ENCODE data around the gene TM6SF1. TPM values are rescaled to one million over a fixed set of nuclear protein-coding genes. Genes with fewer than 3 reads are reported as not detected.
"Not testable (repeated sequence)": the region's sequence is repeated elsewhere in the genome, so short reads cannot be mapped to it uniquely, and the experiment has no call there.

The TM6SF1 gene
- total and polyA plus RNA-seq, 4 donors, result 2.2 to 13.0 (median 9.6) TPM

DNA sequence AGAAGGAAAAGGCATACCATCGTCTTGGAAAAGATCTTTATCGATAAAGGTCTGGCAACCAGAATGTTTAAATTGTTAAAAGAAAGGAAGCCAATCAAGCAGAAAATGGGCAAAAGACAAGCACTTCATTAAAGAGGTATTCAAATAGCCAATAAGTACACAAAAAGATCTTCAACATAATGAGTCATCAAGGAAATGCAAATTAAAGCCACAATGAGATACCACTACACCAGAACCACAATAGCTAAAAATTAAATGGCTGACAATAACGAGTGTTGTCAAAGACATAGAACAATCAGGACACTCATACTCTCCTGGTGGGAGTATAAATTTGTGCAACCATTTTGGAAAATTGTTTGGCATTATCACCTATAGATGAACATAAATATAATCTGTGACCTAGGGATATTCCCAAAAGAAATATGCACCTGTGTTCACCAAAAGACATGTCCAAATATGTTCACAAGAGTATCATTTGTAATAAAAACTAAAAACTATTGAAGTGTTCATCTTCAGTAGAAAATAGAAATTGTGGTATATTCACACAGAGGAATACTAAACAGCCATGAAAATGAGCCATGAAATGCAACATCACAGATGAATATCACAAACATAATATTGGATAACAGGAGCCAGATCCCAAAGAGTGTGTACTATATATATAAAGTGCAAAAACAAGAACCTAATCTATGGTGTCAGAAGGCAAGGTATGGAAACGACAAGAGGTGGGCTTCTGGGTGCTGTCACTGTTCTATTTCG is 26.0 kb upstream of the TM6SF1 start:
- 85 to 90% methylated on average over 5 of the region's 5 CpGs for WGBS, 2 donors
- Histone ChIP-seq H3K27me3 (ENCODE audit: control insufficient read depth in 1 of 2, insufficient read depth in 2 of 2, low read length in 1 of 2) (no peaks in the 10 kb centered on the region), H3K9me3 (ENCODE audit: control insufficient read depth, low read length) (no peaks in the 10 kb centered on the region), H3K27ac (ENCODE audit: low read depth in 1 of 2, low read length in 2 of 2) (no peak overlapping the region), H3K4me1 (ENCODE audit: control insufficient read depth in 1 of 2, insufficient read depth in 2 of 2, low read length in 2 of 2) (no peaks in the 10 kb centered on the region), H3K4me3 (ENCODE audit: low read length in 2 of 2) (no peak overlapping the region), H3K36me3 (ENCODE audit: control insufficient read depth in 1 of 2, insufficient read depth in 2 of 2, low read length in 1 of 2) (no peaks in the 10 kb centered on the region)
- intact Hi-C loops (cut with DNase I), result no loop called here
- DNase-seq (no peak), ATAC-seq (ENCODE audit: low FRiP score) (no peak)

DNA sequence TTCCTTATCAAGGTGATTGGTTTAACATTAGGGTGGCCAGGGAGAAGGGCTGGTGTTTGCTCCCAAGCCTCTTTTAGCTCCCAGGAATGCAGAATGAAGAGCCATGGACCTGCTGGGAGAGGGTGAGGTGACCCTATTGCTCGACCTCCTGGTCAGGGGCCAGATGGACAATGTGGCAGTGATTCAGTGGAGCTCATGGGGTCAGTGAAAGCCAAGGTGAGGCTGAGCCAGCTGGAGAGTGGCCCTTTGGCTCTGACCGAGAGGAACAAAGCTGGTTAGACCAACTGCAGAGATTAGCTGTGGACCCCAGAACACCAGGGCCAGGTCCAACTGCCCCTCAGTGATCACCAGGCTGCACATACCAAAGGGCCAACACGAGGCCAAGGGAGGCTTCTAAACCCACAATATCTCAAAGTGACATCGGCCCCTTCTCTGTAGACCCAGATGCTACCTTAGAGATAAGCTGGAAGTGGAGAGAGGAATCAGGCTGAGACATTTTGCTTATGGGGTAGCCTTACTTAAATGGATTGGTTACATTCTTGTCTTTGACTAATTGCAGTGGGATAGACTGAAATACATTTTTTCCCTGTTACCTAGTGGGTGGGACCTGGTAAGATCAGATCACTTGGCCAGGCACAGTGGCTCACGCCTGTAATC is 24.6 kb upstream of the TM6SF1 start:
- intact Hi-C loops (cut with DNase I), result no loop called here
- 62 to 65% methylated on average over 5 of the region's 5 CpGs for WGBS, 2 donors
- ATAC-seq (ENCODE audit: low FRiP score), result no peak

DNA sequence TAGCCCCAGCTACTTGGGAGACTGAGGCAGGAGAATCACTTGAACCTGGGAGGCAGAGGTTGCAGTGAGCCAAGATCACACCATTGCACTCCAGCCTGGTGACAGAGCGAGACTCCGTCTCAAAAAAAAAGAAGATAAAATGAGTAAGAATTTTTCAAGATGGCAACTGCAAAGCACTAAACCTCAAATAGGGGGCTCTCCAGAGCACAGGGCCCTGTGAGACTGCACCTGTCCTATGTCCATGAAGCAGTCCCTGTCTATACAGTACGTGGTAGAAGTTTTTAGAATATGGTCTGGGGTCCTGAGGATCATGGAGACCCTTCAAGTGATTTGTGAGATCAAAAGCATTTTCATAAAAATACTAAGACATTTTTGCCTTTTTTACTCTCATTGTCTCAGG is 22.0 kb upstream of the TM6SF1 start:
- WGBS, 2 donors, result 79 to 87% methylated on average over 3 of the region's 3 CpGs
- H3K4me1 ChIP-seq (ENCODE audit: control insufficient read depth in 1 of 2, insufficient read depth in 2 of 2, low read length in 2 of 2); H3K27ac ChIP-seq (ENCODE audit: low read depth in 1 of 2, low read length in 2 of 2); H3K36me3 ChIP-seq (ENCODE audit: control insufficient read depth in 1 of 2, insufficient read depth in 2 of 2, low read length in 1 of 2); H3K9me3 ChIP-seq (ENCODE audit: control insufficient read depth, low read length); H3K4me3 ChIP-seq (ENCODE audit: low read length in 2 of 2); H3K27me3 ChIP-seq (ENCODE audit: control insufficient read depth in 1 of 2, insufficient read depth in 2 of 2, low read length in 1 of 2); intact Hi-C loops (cut with DNase I); DNase-seq; ATAC-seq (ENCODE audit: low FRiP score): not testable (repeated sequence)

More for the DNA sequence above, 24.6 kb upstream of the TM6SF1 start:
- no peak for DNase-seq
- H3K27me3 ChIP-seq (ENCODE audit: control insufficient read depth in 1 of 2, insufficient read depth in 2 of 2, low read length in 1 of 2), result no peaks in the 10 kb centered on the region
- no peaks in the 10 kb centered on the region for H3K4me1 ChIP-seq (ENCODE audit: control insufficient read depth in 1 of 2, insufficient read depth in 2 of 2, low read length in 2 of 2)
- H3K9me3 ChIP-seq (ENCODE audit: control insufficient read depth, low read length), result no peaks in the 10 kb centered on the region
- no peak overlapping the region for H3K4me3 ChIP-seq (ENCODE audit: low read length in 2 of 2)
- H3K36me3 ChIP-seq (ENCODE audit: control insufficient read depth in 1 of 2, insufficient read depth in 2 of 2, low read length in 1 of 2), result no peaks in the 10 kb centered on the region
- H3K27ac ChIP-seq (ENCODE audit: low read depth in 1 of 2, low read length in 2 of 2), result no peak overlapping the region

GRCh38 chr15:83085864-83086552 is 21.4 kb upstream of the TM6SF1 start:
- intact Hi-C loops (cut with DNase I), result not testable (repeated sequence)
- 94 to 95% methylated on average over 8 of the region's 8 CpGs for WGBS, 2 donors

GRCh38 chr15:83087576-83087975 is 19.9 kb upstream of the TM6SF1 start:
- no peak for ATAC-seq (ENCODE audit: low FRiP score)
- intact Hi-C loops (cut with DNase I), result no loop called here

More at GRCh38 chr15:83085864-83086552, 21.4 kb upstream of the TM6SF1 start:
- H3K36me3 ChIP-seq (ENCODE audit: control insufficient read depth in 1 of 2, insufficient read depth in 2 of 2, low read length in 1 of 2); H3K27me3 ChIP-seq (ENCODE audit: control insufficient read depth in 1 of 2, insufficient read depth in 2 of 2, low read length in 1 of 2); H3K27ac ChIP-seq (ENCODE audit: low read depth in 1 of 2, low read length in 2 of 2); DNase-seq; ATAC-seq (ENCODE audit: low FRiP score); H3K4me3 ChIP-seq (ENCODE audit: low read length in 2 of 2); H3K4me1 ChIP-seq (ENCODE audit: control insufficient read depth in 1 of 2, insufficient read depth in 2 of 2, low read length in 2 of 2); H3K9me3 ChIP-seq (ENCODE audit: control insufficient read depth, low read length): not testable (repeated sequence)

DNA sequence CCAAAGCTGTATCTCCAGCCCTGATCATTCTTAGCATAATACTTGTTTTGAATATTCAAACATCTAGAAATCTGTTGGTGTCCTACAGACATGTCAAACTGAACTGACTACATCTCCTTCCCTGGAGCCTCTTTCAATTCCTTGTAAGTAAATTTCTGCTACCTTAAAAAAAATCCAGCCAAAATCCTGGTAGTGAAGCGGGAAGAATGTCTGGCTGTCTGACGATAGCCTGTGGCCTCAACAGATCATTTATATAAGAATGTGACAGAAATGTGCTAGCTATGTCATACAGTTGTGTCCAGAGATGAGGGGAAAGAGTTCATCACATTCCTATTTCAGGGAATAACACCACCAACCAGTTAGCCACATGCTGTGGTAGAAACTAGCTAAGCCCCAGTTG is 18.6 kb upstream of the TM6SF1 start:
- intact Hi-C loops (cut with DNase I), result no loop called here

More at GRCh38 chr15:83087576-83087975, 19.9 kb upstream of the TM6SF1 start:
- Histone ChIP-seq H3K4me1 (ENCODE audit: control insufficient read depth in 1 of 2, insufficient read depth in 2 of 2, low read length in 2 of 2) (no peaks in the 10 kb centered on the region), H3K9me3 (ENCODE audit: control insufficient read depth, low read length) (no peaks in the 10 kb centered on the region), H3K36me3 (ENCODE audit: control insufficient read depth in 1 of 2, insufficient read depth in 2 of 2, low read length in 1 of 2) (no peaks in the 10 kb centered on the region), H3K27ac (ENCODE audit: low read depth in 1 of 2, low read length in 2 of 2) (no peak overlapping the region), H3K27me3 (ENCODE audit: control insufficient read depth in 1 of 2, insufficient read depth in 2 of 2, low read length in 1 of 2) (no peaks in the 10 kb centered on the region), H3K4me3 (ENCODE audit: low read length in 2 of 2) (no peak overlapping the region)
- 31 to 46% methylated on average over 2 of the region's 2 CpGs for WGBS, 2 donors
- no peak for DNase-seq

DNA sequence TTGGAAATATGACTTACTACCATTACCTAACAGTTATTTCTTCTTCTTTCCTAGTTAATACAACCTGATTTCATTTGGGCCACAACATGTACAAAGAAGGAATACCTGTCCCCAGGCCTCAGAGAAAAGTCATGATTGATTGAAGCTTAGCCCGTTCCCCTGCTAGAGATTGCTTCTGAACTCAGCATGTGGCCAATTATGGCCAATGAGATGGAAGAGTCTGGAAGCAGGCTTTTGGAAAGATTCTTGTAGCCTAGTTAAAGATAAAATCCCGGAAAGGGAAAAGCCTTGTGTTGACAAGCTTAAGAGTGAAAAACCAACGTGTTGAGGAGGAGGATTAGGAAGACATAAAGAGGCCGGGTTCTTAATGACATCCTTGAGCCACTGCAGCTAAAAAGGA is 17.0 kb upstream of the TM6SF1 start:
- intact Hi-C loops (cut with DNase I), result no loop called here
- Histone ChIP-seq H3K4me3 (ENCODE audit: low read length in 2 of 2) (no peak overlapping the region), H3K9me3 (ENCODE audit: control insufficient read depth, low read length) (no peaks in the 10 kb centered on the region), H3K27me3 (ENCODE audit: control insufficient read depth in 1 of 2, insufficient read depth in 2 of 2, low read length in 1 of 2) (no peaks in the 10 kb centered on the region), H3K27ac (ENCODE audit: low read depth in 1 of 2, low read length in 2 of 2) (no peak overlapping the region), H3K4me1 (ENCODE audit: control insufficient read depth in 1 of 2, insufficient read depth in 2 of 2, low read length in 2 of 2) (no peaks in the 10 kb centered on the region), H3K36me3 (ENCODE audit: control insufficient read depth in 1 of 2, insufficient read depth in 2 of 2, low read length in 1 of 2) (no peaks in the 10 kb centered on the region)
- ATAC-seq (ENCODE audit: low FRiP score) (no peak), DNase-seq (no peak)
- WGBS, 2 donors, result 55 to 57% methylated on average over 4 of the region's 4 CpGs

More for the DNA sequence above, 18.6 kb upstream of the TM6SF1 start:
- Histone ChIP-seq H3K9me3 (ENCODE audit: control insufficient read depth, low read length) (no peaks in the 10 kb centered on the region), H3K4me3 (ENCODE audit: low read length in 2 of 2) (no peak overlapping the region), H3K4me1 (ENCODE audit: control insufficient read depth in 1 of 2, insufficient read depth in 2 of 2, low read length in 2 of 2) (no peaks in the 10 kb centered on the region), H3K27me3 (ENCODE audit: control insufficient read depth in 1 of 2, insufficient read depth in 2 of 2, low read length in 1 of 2) (no peaks in the 10 kb centered on the region), H3K27ac (ENCODE audit: low read depth in 1 of 2, low read length in 2 of 2) (no peak overlapping the region), H3K36me3 (ENCODE audit: control insufficient read depth in 1 of 2, insufficient read depth in 2 of 2, low read length in 1 of 2) (no peaks in the 10 kb centered on the region)
- WGBS, 2 donors, result 57 to 71% methylated on average over 2 of the region's 2 CpGs
- ATAC-seq (ENCODE audit: low FRiP score) (no peak), DNase-seq (no peak)

DNA sequence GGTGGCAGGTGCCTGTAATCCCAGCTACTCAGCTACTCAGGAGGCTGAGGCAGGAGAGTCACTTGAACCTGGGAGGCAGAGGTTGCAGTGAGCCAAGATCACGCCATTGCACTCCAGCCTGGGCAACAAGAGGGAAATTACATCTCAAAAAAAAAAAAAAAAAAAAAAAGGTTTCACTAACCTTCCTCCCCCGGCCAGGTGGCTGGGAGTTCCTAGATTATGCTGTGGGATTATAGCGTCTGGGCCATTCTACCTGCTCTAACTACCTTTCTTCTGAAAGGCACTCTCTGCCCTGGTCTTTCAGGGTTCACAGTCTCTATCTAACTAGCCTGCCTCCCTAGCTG is 15.5 kb upstream of the TM6SF1 start:
- ATAC-seq (ENCODE audit: low FRiP score), result peak; percentile 29
- DNase-seq; H3K36me3 ChIP-seq (ENCODE audit: control insufficient read depth in 1 of 2, insufficient read depth in 2 of 2, low read length in 1 of 2); H3K9me3 ChIP-seq (ENCODE audit: control insufficient read depth, low read length); H3K27ac ChIP-seq (ENCODE audit: low read depth in 1 of 2, low read length in 2 of 2); intact Hi-C loops (cut with DNase I); H3K27me3 ChIP-seq (ENCODE audit: control insufficient read depth in 1 of 2, insufficient read depth in 2 of 2, low read length in 1 of 2); H3K4me3 ChIP-seq (ENCODE audit: low read length in 2 of 2); H3K4me1 ChIP-seq (ENCODE audit: control insufficient read depth in 1 of 2, insufficient read depth in 2 of 2, low read length in 2 of 2): not testable (repeated sequence)
- 95 to 100% methylated on average over 3 of the region's 3 CpGs for WGBS, 2 donors

Measured in aorta (tissue), 5 donors.